HCT116 (cell line): ENCODE results near the gene SPEF2.

Experiments used
- EGR1 ChIP-seq: IDR thresholded peaks from 2 replicates; pipeline ENCODE4 v1.6.1; 2012; ENCODE audit warnings: low read depth
- EZH2 ChIP-seq: fragments of 200-600 bp; sonication (generic); IDR thresholded peaks from 2 replicates; pipeline ENCODE4 v1.6.1; 2017; ENCODE audit warnings: antibody characterized with exemption, mixed run types
- EZH2phosphoT487 ChIP-seq: fragments of 200-600 bp; IDR thresholded peaks from 2 replicates; pipeline ENCODE4 v1.6.1; 2018; ENCODE audit warnings: antibody characterized with exemption, borderline replicate concordance
- JUND ChIP-seq: IDR thresholded peaks from 2 replicates; pipeline ENCODE4 v1.6.1; 2012
- POLR2A ChIP-seq: IDR thresholded peaks from 2 replicates; pipeline ENCODE4 v1.7.0; 2011; ENCODE audit warnings: borderline replicate concordance; ENCODE audit not compliant: insufficient read depth, insufficient read length; ENCODE audit errors: extremely low read depth
- POLR2AphosphoS5 ChIP-seq: IDR thresholded peaks from 2 replicates; pipeline ENCODE4 v1.6.1; 2011; ENCODE audit warnings: mild to moderate bottlenecking, low read depth, low read length, moderate library complexity
- SIN3A ChIP-seq: IDR thresholded peaks from 2 replicates; pipeline ENCODE4 v1.6.1; 2012; ENCODE audit warnings: low read depth
- TCF7L2 ChIP-seq: IDR thresholded peaks from 2 replicates; pipeline ENCODE4 v1.7.0; 2011; ENCODE audit warnings: borderline replicate concordance, inconsistent platforms; ENCODE audit not compliant: insufficient read depth, insufficient read length; ENCODE audit errors: extremely low read depth
- YY1 ChIP-seq: IDR thresholded peaks from 2 replicates; pipeline ENCODE4 v1.6.1; 2011; ENCODE audit warnings: low read length, low read depth, moderate library complexity, mild to moderate bottlenecking; ENCODE audit not compliant: insufficient replicate concordance; ENCODE audit errors: extremely low read depth
- TF ChIP-seq, protein P1 (sequence below), 3 experiments: fragments of 200-600 bp in 1 of 3; sonication (generic) in 1 of 3; IDR thresholded peaks in 2 of 3; conservative IDR thresholded peaks in 1 of 3; 2 replicates each; pipeline ENCODE4 v1.5.1; 2012 to 2017; ENCODE audit warnings: low read depth in 2 of 3, low read length in 2 of 3, antibody characterized with exemption in 1 of 3, borderline replicate concordance in 1 of 3, control low read depth in 1 of 3, mild to moderate bottlenecking in 1 of 3, mixed read lengths in 1 of 3, mixed run types in 1 of 3, moderate library complexity in 1 of 3; ENCODE audit not compliant: insufficient read depth in 1 of 3
- TF ChIP-seq, protein P2 (sequence below): IDR thresholded peaks from 2 replicates; pipeline ENCODE4 v1.6.1; 2012; ENCODE audit warnings: low read depth
- TF ChIP-seq, protein P3 (sequence below): IDR thresholded peaks from 2 replicates; pipeline ENCODE4 v1.6.1; 2012

DNA sequence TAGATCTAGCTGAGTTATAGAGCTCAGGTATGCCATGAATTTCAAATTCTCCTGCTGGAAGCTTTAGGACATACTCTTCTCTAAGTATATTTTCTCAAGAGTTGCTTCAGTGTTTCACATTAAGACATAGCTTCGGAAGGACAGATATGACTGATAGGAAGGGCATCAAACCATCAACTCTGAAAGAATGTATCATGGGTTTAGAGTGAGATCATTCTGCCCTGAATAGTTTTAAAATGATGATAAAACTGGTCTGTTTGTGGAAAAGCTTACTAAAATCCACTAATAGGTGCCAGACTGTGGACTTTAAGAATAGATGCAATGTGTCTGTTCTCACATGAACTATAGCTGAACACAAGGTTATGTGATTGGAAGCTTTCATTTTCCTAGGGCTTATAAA lies 8.4 kb downstream of the SPEF2 start:
- TF ChIP-seq POLR2AphosphoS5 (no peak), TCF7L2 (no peak), POLR2A (no peak), EZH2phosphoT487 (no peak), EGR1 (no peak), EZH2 (no peak), SIN3A (no peak), YY1 (no peak), JUND (no peak)
- TF ChIP-seq, protein P1, sequence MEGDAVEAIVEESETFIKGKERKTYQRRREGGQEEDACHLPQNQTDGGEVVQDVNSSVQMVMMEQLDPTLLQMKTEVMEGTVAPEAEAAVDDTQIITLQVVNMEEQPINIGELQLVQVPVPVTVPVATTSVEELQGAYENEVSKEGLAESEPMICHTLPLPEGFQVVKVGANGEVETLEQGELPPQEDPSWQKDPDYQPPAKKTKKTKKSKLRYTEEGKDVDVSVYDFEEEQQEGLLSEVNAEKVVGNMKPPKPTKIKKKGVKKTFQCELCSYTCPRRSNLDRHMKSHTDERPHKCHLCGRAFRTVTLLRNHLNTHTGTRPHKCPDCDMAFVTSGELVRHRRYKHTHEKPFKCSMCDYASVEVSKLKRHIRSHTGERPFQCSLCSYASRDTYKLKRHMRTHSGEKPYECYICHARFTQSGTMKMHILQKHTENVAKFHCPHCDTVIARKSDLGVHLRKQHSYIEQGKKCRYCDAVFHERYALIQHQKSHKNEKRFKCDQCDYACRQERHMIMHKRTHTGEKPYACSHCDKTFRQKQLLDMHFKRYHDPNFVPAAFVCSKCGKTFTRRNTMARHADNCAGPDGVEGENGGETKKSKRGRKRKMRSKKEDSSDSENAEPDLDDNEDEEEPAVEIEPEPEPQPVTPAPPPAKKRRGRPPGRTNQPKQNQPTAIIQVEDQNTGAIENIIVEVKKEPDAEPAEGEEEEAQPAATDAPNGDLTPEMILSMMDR (IDR thresholded peaks at IDR 0.05 in 2 of 3, conservative IDR thresholded peaks at IDR 0.05 in 1 of 3; ENCODE audit: borderline replicate concordance in 1 of 3, insufficient read depth in 1 of 3, low read depth in 2 of 3, low read length in 2 of 3), result no peak
- TF ChIP-seq, protein P2, sequence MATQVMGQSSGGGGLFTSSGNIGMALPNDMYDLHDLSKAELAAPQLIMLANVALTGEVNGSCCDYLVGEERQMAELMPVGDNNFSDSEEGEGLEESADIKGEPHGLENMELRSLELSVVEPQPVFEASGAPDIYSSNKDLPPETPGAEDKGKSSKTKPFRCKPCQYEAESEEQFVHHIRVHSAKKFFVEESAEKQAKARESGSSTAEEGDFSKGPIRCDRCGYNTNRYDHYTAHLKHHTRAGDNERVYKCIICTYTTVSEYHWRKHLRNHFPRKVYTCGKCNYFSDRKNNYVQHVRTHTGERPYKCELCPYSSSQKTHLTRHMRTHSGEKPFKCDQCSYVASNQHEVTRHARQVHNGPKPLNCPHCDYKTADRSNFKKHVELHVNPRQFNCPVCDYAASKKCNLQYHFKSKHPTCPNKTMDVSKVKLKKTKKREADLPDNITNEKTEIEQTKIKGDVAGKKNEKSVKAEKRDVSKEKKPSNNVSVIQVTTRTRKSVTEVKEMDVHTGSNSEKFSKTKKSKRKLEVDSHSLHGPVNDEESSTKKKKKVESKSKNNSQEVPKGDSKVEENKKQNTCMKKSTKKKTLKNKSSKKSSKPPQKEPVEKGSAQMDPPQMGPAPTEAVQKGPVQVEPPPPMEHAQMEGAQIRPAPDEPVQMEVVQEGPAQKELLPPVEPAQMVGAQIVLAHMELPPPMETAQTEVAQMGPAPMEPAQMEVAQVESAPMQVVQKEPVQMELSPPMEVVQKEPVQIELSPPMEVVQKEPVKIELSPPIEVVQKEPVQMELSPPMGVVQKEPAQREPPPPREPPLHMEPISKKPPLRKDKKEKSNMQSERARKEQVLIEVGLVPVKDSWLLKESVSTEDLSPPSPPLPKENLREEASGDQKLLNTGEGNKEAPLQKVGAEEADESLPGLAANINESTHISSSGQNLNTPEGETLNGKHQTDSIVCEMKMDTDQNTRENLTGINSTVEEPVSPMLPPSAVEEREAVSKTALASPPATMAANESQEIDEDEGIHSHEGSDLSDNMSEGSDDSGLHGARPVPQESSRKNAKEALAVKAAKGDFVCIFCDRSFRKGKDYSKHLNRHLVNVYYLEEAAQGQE, result no peak
- TF ChIP-seq, protein P3, sequence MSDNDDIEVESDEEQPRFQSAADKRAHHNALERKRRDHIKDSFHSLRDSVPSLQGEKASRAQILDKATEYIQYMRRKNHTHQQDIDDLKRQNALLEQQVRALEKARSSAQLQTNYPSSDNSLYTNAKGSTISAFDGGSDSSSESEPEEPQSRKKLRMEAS, result no peak
